Prostate gland (tissue), 2 donors: Measurements from ENCODE around the gene GMPPB. TPM values are rescaled to one million over a fixed set of nuclear protein-coding genes. Genes with fewer than 3 reads are reported as not detected.
"Not testable (repeated sequence)": the region's sequence is repeated elsewhere in the genome, so short reads cannot be mapped to it uniquely, and the experiment has no call there.

Experiments used
- DNase-seq: peaks from one replicate; pipeline ENCODE4 v3.0.0-alpha.2; 2019; ENCODE audit warnings: low spot score
- H3K27ac ChIP-seq, 2 donors: fragments of 200-600 bp; sonication (generic); 2 replicates each; pipeline ENCODE4 v1.5.1; 2017 to 2019
- H3K27me3 ChIP-seq: fragments of 200-600 bp; sonication (generic); replicated peaks from 2 replicates; pipeline ENCODE4 v1.5.1; 2019; ENCODE audit not compliant: insufficient read depth
- H3K36me3 ChIP-seq, 2 donors: fragments of 200-600 bp; sonication (generic); 1 replicate in 1 of 2; 2 replicates in 1 of 2; pipeline versions ENCODE4 v1.5.1 to v1.8.1; 2017 to 2019
- H3K4me1 ChIP-seq: fragments of 200-600 bp; sonication (generic); replicated peaks from 2 replicates; pipeline ENCODE4 v1.5.1; 2019
- H3K4me3 ChIP-seq, 2 donors: fragments of 200-600 bp; sonication (generic); 2 replicates each; pipeline ENCODE4 v1.5.1; 2017 to 2019
- H3K9me3 ChIP-seq: fragments of 200-600 bp; sonication (generic); 2 replicates; pipeline ENCODE4 v1.5.1; 2017
- CTCF ChIP-seq, 4 experiments: fragments of 200-600 bp in 2 of 4; fragments of 450-650 bp in 2 of 4; sonication (generic) in 2 of 4; IDR thresholded peaks; 1 replicate in 3 of 4; 2 replicates in 1 of 4; pipeline ENCODE4 v1.5.1; 2016 to 2019; ENCODE audit warnings: antibody characterized with exemption in 4 of 4, mild to moderate bottlenecking in 2 of 4, moderate library complexity in 2 of 4
- POLR2A ChIP-seq: fragments of 450-650 bp; IDR thresholded peaks from one replicate; pipeline ENCODE4 v1.6.1; 2016; ENCODE audit warnings: antibody characterized with exemption, mild to moderate bottlenecking
- POLR2AphosphoS5 ChIP-seq: sonication (generic); formaldehyde crosslinking; IDR thresholded peaks from one replicate; pipeline ENCODE4 v1.6.1; 2017; ENCODE audit warnings: antibody characterized with exemption
- WGBS: methylation state at CpG from one replicate; pipeline ENCODE4 v1.1.5; 2018; 5-methylcytosine and 5-hydroxymethylcytosine counted together
- intact Hi-C: fragments of 100-400 bp; cut with DNase I; formaldehyde crosslinking; loops from one replicate; pipeline ENCODE4 v1.14.2; 2022
- total RNA-seq, 2 donors: library from RNA; depleted of rRNA; stranded (reverse); fragments of >200 nt; gene quantifications; one replicate each; pipeline ENCODE4 v1.1.0, GENCODE V29; 2016

GMPPB gene
- total RNA-seq, 2 donors from 2014 or later = 28.8 to 60.1 TPM

GRCh38 chr3:49690856-49691255 is 32.9 kb downstream of the GMPPB start:
- H3K9me3 ChIP-seq, intact Hi-C loops, H3K27me3 ChIP-seq, DNase-seq, H3K4me1 ChIP-seq, H3K4me3 ChIP-seq, H3K36me3 ChIP-seq, H3K27ac ChIP-seq: not testable (repeated sequence)
- WGBS = 77% methylated on average over 2 of the region's 3 CpGs

GRCh38 chr3:49689908-49690624 is 33.7 kb downstream of the GMPPB start:
- H3K9me3 ChIP-seq, DNase-seq, H3K27me3 ChIP-seq, H3K4me1 ChIP-seq, intact Hi-C loops, H3K36me3 ChIP-seq: not testable (repeated sequence)
- Histone ChIP-seq H3K4me3 (peak overlapping the region; percentile 87 to 95), H3K27ac (peak overlapping the region in 1 of 2 donors; percentile 76)
- WGBS = 8% methylated on average over 16 of the region's 16 CpGs

GRCh38 chr3:49689046-49689907 is 34.5 kb downstream of the GMPPB start, which contains the start of the genes MST1 and RNF123:
TSS of gene MST1 (minus strand) at chr3:49689474. CDS start at chr3:49688691, 783 bp downstream.
TSS of gene RNF123 (plus strand) at chr3:49689557. CDS start at chr3:49691166, 1,609 bp downstream.
- H3K27me3 ChIP-seq = no peaks in the 10 kb centered on the region
- no peaks in the 10 kb centered on the region for H3K9me3 ChIP-seq
- TF ChIP-seq CTCF (IDR thresholded peaks at IDR 0.05) = peak in 2 of 4 experiments; percentile 49 to 53
- TF ChIP-seq POLR2A = peak; percentile 57
- TF ChIP-seq POLR2AphosphoS5 = peak; percentile 95
- peaks cover 8% of the 10 kb centered on the region for H3K4me1 ChIP-seq
- peak within 1 kb of the TSS; percentile 76 to 77 for H3K27ac ChIP-seq
- DNase-seq = peak; percentile 78
- 1% methylated on average over 54 of the region's 66 CpGs for WGBS
- intact Hi-C loops = no loop called here
- H3K36me3 ChIP-seq = no peaks in the 10 kb centered on the region
- H3K4me3 ChIP-seq = peak within 1 kb of the TSS; percentile 87 to 95

- H3K9me3 ChIP-seq, DNase-seq, H3K4me1 ChIP-seq, H3K36me3 ChIP-seq, intact Hi-C loops, H3K27me3 ChIP-seq: not testable (repeated sequence)
- WGBS = 80% methylated on average over 5 of the region's 7 CpGs
- peak overlapping the region; percentile 87 to 95 for H3K4me3 ChIP-seq
- peak overlapping the region; percentile 76 to 77 for H3K27ac ChIP-seq
These were observed 35.3 kb downstream of the GMPPB start for GRCh38 chr3:49688338-49689045.

GRCh38 chr3:49687424-49687795 is 36.3 kb downstream of the GMPPB start:
- H3K27ac ChIP-seq, H3K27me3 ChIP-seq, H3K4me3 ChIP-seq, DNase-seq, H3K4me1 ChIP-seq, intact Hi-C loops, H3K9me3 ChIP-seq: not testable (repeated sequence)
- 95% methylated on average over 9 of the region's 12 CpGs for WGBS
- peaks cover 8 to 11% of the 10 kb centered on the region in 2 donors for H3K36me3 ChIP-seq

- Histone ChIP-seq H3K36me3 (peaks cover 8 to 16% of the 10 kb centered on the region in 2 donors), H3K4me3 (peak overlapping the region; percentile 14 to 27), H3K27ac (peak overlapping the region in 1 of 2 donors; percentile 35)
- H3K4me1 ChIP-seq, H3K9me3 ChIP-seq, H3K27me3 ChIP-seq, intact Hi-C loops: not testable (repeated sequence)
- DNase-seq = peak; percentile 41
- 9% methylated on average over 34 of the region's 44 CpGs for WGBS
These were observed 36.9 kb downstream of the GMPPB start for GRCh38 chr3:49686769-49687423.

- H3K27me3 ChIP-seq, H3K9me3 ChIP-seq, H3K4me1 ChIP-seq, intact Hi-C loops: not testable (repeated sequence)
- WGBS = 3% methylated on average over 21 of the region's 29 CpGs
- Histone ChIP-seq H3K27ac (peak overlapping the region in 1 of 2 donors; percentile 35), H3K36me3 (peaks cover 8 to 22% of the 10 kb centered on the region in 2 donors), H3K4me3 (peak overlapping the region; percentile 14 to 27)
- DNase-seq = peak; percentile 59
These were observed 37.4 kb downstream of the GMPPB start for GRCh38 chr3:49686346-49686745.

- H3K4me1 ChIP-seq, H3K9me3 ChIP-seq, DNase-seq, intact Hi-C loops, H3K27ac ChIP-seq, H3K27me3 ChIP-seq: not testable (repeated sequence)
- Histone ChIP-seq H3K4me3 (peak overlapping the region in 1 of 2 donors; percentile 27), H3K36me3 (peaks cover 9 to 26% of the 10 kb centered on the region in 2 donors)
- WGBS = 11% methylated on average over 5 of the region's 36 CpGs
These were observed 37.9 kb downstream of the GMPPB start for GRCh38 chr3:49685846-49686245.

- peaks cover 15 to 33% of the 10 kb centered on the region in 2 donors for H3K36me3 ChIP-seq
- WGBS = 94% methylated on average over 10 of the region's 10 CpGs
These were observed 38.6 kb downstream of the GMPPB start for GRCh38 chr3:49685103-49685502.

GRCh38 chr3:49684453-49684852 is 39.3 kb downstream of the GMPPB start:
- H3K4me1 ChIP-seq, intact Hi-C loops, H3K9me3 ChIP-seq, DNase-seq, H3K27ac ChIP-seq, H3K4me3 ChIP-seq, H3K27me3 ChIP-seq: not testable (repeated sequence)
- H3K36me3 ChIP-seq = peaks cover 15 to 38% of the 10 kb centered on the region in 2 donors
- 95% methylated on average over 2 of the region's 2 CpGs for WGBS

More at GRCh38 chr3:49685103-49685502, 38.6 kb downstream of the GMPPB start:
- H3K4me3 ChIP-seq, H3K9me3 ChIP-seq, DNase-seq, H3K27ac ChIP-seq, H3K4me1 ChIP-seq, intact Hi-C loops, H3K27me3 ChIP-seq: not testable (repeated sequence)
